Body of pancreas (tissue), 4 donors: Measurements from ENCODE around the gene GALNT8. TPM values are rescaled to one million over a fixed set of nuclear protein-coding genes. Genes with fewer than 3 reads are reported as not detected.

Experiments
- ATAC-seq: fragments of 150-250 bp; one replicate; pipeline ENCODE4 v1.9.1; 2016
- DNase-seq, 4 donors: peaks; one replicate each; pipeline ENCODE4 v3.0.0-alpha.2; 2019
- H3K27ac ChIP-seq, 4 donors: fragments of 200-600 bp; sonication (generic); 1 replicate in 3 of 4; 2 replicates in 1 of 4; pipeline versions ENCODE4 v1.5.1 to v1.6.1; 2016 to 2019; ENCODE audit warnings: mild to moderate bottlenecking in 1 of 4, mixed read lengths in 1 of 4, moderate library complexity in 1 of 4
- H3K27me3 ChIP-seq, 2 donors: fragments of 200-600 bp; sonication (generic); one replicate each; pipeline ENCODE4 v1.6.0; 2016; ENCODE audit warnings: mild to moderate bottlenecking in 1 of 2
- H3K36me3 ChIP-seq, 2 donors: fragments of 200-600 bp; sonication (generic); replicated peaks in 1 of 2; 2 replicates each; pipeline ENCODE4 v1.5.1; 2016; ENCODE audit warnings: low read depth in 2 of 2; ENCODE audit not compliant: insufficient read depth in 1 of 2
- H3K4me1 ChIP-seq: fragments of 200-600 bp; sonication (generic); one replicate; pipeline ENCODE4 v1.6.0; 2016
- H3K4me3 ChIP-seq, 2 donors: fragments of 200-600 bp; sonication (generic); 1 replicate in 1 of 2; 2 replicates in 1 of 2; pipeline ENCODE4 v1.5.1; 2016 to 2019
- H3K9me3 ChIP-seq, 3 donors: fragments of 200-600 bp; sonication (generic); 1 replicate in 2 of 3; 2 replicates in 1 of 3; pipeline ENCODE4 v1.5.1; 2016
- CTCF ChIP-seq, 7 experiments: fragments of 450-650 bp in 4 of 7; fragments of 200-600 bp in 3 of 7; sonication (generic) in 3 of 7; IDR thresholded peaks; one replicate each; pipeline ENCODE4 v1.5.1; 2016 to 2019; ENCODE audit warnings: antibody characterized with exemption in 7 of 7
- POLR2A ChIP-seq, 3 donors: fragments of 450-650 bp; IDR thresholded peaks; one replicate each; pipeline ENCODE4 v1.6.1; 2016; ENCODE audit warnings: antibody characterized with exemption in 3 of 3, mild to moderate bottlenecking in 2 of 3
- WGBS, 2 donors: methylation state at CpG; one replicate each; pipeline ENCODE4 v1.1.5; 2017; 5-methylcytosine and 5-hydroxymethylcytosine counted together
- intact Hi-C: fragments of 100-400 bp; cut with DNase I; formaldehyde crosslinking; loops from one replicate; pipeline ENCODE4 v1.15.1; 2023
- total RNA-seq, 2 donors: library from RNA; depleted of rRNA; stranded (reverse); fragments of >200 nt; gene quantifications; one replicate each; pipeline ENCODE4 v1.1.0, GENCODE V29; 2016

Gene GALNT8
- total RNA-seq, 2 donors from 2014 or later = 0.52 to 1.3 TPM

- DNase-seq (no peak), ATAC-seq (no peak)
- H3K4me3 ChIP-seq = no peak overlapping the region
- TF ChIP-seq CTCF (IDR thresholded peaks at IDR 0.05) = no peak
- TF ChIP-seq POLR2A (IDR thresholded peaks at IDR 0.05) = no peak
- intact Hi-C loops = no loop called here
- H3K36me3 ChIP-seq = no peaks in the 10 kb centered on the region
- H3K9me3 ChIP-seq = no peaks in the 10 kb centered on the region
- 61 to 77% methylated on average over 5 of the region's 5 CpGs for WGBS, 2 donors
- no peak overlapping the region for H3K27ac ChIP-seq
- no peaks in the 10 kb centered on the region for H3K27me3 ChIP-seq
- peaks cover 12% of the 10 kb centered on the region for H3K4me1 ChIP-seq
Measured at GRCh38 chr12:4813741-4814140, 93.5 kb downstream of the GALNT8 start.

- Histone ChIP-seq H3K4me3 (no peak overlapping the region), H3K27me3 (no peaks in the 10 kb centered on the region), H3K36me3 (no peaks in the 10 kb centered on the region), H3K9me3 (no peaks in the 10 kb centered on the region), H3K4me1 (peaks cover 9% of the 10 kb centered on the region), H3K27ac (no peak overlapping the region)
- DNase-seq (no peak), ATAC-seq (no peak)
- WGBS, 2 donors = 63% methylated on average over 9 of the region's 9 CpGs
- intact Hi-C loops = no loop called here
- no peak for TF ChIP-seq POLR2A (IDR thresholded peaks at IDR 0.05)
- no peak for TF ChIP-seq CTCF (IDR thresholded peaks at IDR 0.05)
Measured at GRCh38 chr12:4814485-4814884, 94.3 kb downstream of the GALNT8 start.

- DNase-seq (no peak), ATAC-seq (no peak)
- H3K27me3 ChIP-seq = no peaks in the 10 kb centered on the region
- H3K27ac ChIP-seq = no peak overlapping the region
- H3K9me3 ChIP-seq = no peaks in the 10 kb centered on the region
- 86 to 90% methylated on average over 8 of the region's 8 CpGs for WGBS, 2 donors
- TF ChIP-seq POLR2A (IDR thresholded peaks at IDR 0.05) (no peak), CTCF (IDR thresholded peaks at IDR 0.05) (no peak)
- H3K36me3 ChIP-seq = no peaks in the 10 kb centered on the region
- intact Hi-C loops = no loop called here
- no peak overlapping the region for H3K4me3 ChIP-seq
- H3K4me1 ChIP-seq = no peaks in the 10 kb centered on the region
Measured at GRCh38 chr12:4816744-4817525, 96.7 kb downstream of the GALNT8 start.

- ATAC-seq (no peak), DNase-seq (peak in 2 of 4 donors; percentile 5 to 23)
- Histone ChIP-seq H3K27ac (no peak overlapping the region), H3K36me3 (no peaks in the 10 kb centered on the region), H3K27me3 (no peaks in the 10 kb centered on the region), H3K4me1 (no peaks in the 10 kb centered on the region), H3K4me3 (no peak overlapping the region), H3K9me3 (no peaks in the 10 kb centered on the region)
- intact Hi-C loops = no loop called here
- WGBS, 2 donors = 61 to 68% methylated on average over 7 to 8 of the region's 8 CpGs
- no peak for TF ChIP-seq POLR2A (IDR thresholded peaks at IDR 0.05)
- TF ChIP-seq CTCF (IDR thresholded peaks at IDR 0.05) = no peak
Measured at GRCh38 chr12:4817880-4818279, 97.7 kb downstream of the GALNT8 start.

- Histone ChIP-seq H3K9me3 (no peaks in the 10 kb centered on the region), H3K4me3 (no peak overlapping the region), H3K36me3 (no peaks in the 10 kb centered on the region), H3K27ac (no peak overlapping the region), H3K4me1 (no peaks in the 10 kb centered on the region), H3K27me3 (no peaks in the 10 kb centered on the region)
- 53 to 57% methylated on average over 7 of the region's 7 CpGs for WGBS, 2 donors
- intact Hi-C loops = no loop called here
- TF ChIP-seq POLR2A (IDR thresholded peaks at IDR 0.05) (no peak), CTCF (IDR thresholded peaks at IDR 0.05) (no peak)
- ATAC-seq (no peak), DNase-seq (peak in 1 of 4 donors; percentile 10)
Measured at GRCh38 chr12:4819654-4820053, 99.5 kb downstream of the GALNT8 start.
